Measurements from ENCODE around the gene ASTL.
"Not testable (repeated sequence)": the region's sequence is repeated elsewhere in the genome, so short reads cannot be mapped to it uniquely, and the experiment has no call there.

The ASTL gene

GRCh38 chr2:96138179-96139145 lies at the start of gene ASTL:
ASTL (minus strand) TSS chr2:96138502; CDS start chr2:96138436, 66 bp downstream.
- no peak for FAIRE-seq

DNA sequence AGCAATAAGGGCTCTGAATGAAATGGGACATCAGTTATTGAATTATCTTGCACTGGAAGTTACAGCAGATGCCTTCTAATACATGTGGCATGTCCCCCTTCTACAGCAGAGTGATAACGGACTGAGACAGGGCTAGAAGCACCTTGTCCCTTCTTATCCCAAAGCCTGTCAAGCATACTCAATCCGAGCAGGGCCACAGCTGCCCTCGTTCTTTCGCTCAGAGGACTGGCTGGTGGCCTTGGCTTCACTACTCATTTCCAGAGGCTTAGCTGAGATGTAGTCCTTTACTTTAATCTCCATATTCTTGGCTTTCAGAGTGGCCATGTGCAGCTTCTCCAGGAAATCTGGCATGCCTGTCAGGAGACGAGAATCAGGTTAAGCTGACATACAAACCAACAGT lies 48.3 kb upstream of the ASTL start:
- FAIRE-seq: no peak

GRCh38 chr2:96185516-96185915 lies 47.2 kb upstream of the ASTL start:
- no peak for FAIRE-seq

GRCh38 chr2:96184989-96185388 lies 46.7 kb upstream of the ASTL start:
- FAIRE-seq: no peak

- FAIRE-seq: no peak
These were observed 45.9 kb upstream of the ASTL start for GRCh38 chr2:96184188-96184587.

- FAIRE-seq: no peak
These were observed 43.2 kb upstream of the ASTL start for GRCh38 chr2:96181529-96181928.

DNA sequence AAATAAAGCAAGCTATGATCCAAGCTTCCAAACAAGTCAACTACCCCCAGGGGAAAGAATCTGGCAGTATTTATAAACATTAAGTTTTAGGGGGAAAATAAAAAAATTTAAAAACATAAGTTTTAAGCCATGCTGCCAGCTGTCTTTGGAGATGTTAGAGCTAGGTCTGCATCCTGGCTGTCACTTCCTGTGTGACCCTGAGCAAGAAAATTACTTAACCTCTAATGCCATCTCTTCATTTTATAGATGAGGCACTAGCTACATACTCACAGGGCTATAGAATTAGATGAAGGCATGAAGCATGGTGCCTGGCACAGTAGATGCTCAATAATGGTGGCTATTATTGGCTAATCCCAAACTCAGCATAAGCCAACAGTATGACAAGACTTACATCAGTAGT lies 42.2 kb upstream of the ASTL start:
- FAIRE-seq: no peak

DNA sequence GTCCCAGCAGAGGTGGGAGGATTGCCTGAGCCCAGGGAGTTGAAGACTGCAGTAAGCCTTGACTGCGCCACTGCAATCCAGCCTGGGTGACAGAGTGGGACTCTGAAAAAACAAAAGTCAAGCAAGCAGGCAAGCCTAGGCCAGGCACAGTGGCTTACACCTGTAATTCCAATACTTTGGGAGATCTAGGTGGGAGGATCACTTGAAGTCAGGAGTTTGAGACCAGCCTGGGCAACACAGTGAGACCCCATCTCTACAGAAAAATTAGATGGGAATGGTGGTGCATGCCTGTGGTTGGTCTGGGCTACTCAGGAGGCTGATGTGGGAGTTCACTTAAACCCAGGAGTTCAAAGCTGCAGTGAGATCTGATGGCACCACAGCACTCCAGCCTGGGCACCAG lies 41.7 kb upstream of the ASTL start:
- no peak for FAIRE-seq

GRCh38 chr2:96176661-96177060 lies 38.4 kb upstream of the ASTL start:
- FAIRE-seq: no peak

- FAIRE-seq: no peak
These were observed 37.6 kb upstream of the ASTL start for GRCh38 chr2:96175951-96176350.

GRCh38 chr2:96174251-96175144 lies 36.2 kb upstream of the ASTL start:
- FAIRE-seq: no peak

GRCh38 chr2:96171831-96172230 lies 33.5 kb upstream of the ASTL start:
- FAIRE-seq: no peak

DNA sequence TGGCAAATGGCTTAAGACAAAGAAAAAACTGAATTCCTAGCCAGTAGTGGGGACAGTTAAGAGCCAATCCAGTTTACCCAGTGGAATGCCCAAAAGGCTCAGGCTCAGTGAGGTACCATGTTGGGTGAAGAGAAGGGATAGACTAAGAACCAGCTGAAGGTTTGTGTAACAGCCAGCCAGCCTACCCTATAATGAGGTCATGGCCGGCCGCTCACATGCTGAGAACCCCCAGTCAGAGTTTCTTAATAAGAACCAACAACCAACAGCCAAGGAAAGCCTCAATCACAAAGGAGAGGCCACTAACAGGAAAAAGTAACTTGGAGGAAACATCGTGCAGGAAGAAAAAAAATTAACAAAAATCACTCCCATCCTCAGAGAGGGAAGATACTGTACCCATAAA lies 32.3 kb upstream of the ASTL start:
- no peak for FAIRE-seq

DNA sequence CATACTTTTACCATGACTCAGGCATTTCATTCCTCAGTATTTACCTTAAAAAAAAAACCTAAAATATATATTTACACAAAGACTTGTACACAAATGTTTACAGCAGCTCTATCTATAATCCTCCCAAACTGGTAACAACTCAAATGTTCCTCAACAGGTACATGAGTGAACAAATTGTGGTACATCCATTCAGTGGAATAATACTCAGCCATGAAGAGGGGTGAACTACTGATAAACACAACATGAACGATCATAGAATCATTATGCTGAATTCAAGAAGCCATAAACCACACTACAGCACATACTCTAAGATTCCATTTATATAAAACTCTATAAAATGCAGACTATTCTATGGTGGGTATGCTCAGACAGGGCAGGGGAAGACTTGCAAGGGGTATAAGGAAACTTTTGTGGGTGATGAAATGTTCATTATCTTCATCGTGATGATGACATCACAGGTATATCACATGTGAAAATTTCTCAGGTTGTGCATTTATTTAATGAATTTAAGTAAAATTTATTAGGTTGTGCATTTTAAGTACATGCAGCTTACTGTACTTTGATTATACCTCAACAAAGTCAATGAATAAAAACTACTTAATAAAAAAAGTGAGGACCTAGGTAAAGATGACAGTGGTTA lies 31.7 kb upstream of the ASTL start:
- FAIRE-seq: no peak

DNA sequence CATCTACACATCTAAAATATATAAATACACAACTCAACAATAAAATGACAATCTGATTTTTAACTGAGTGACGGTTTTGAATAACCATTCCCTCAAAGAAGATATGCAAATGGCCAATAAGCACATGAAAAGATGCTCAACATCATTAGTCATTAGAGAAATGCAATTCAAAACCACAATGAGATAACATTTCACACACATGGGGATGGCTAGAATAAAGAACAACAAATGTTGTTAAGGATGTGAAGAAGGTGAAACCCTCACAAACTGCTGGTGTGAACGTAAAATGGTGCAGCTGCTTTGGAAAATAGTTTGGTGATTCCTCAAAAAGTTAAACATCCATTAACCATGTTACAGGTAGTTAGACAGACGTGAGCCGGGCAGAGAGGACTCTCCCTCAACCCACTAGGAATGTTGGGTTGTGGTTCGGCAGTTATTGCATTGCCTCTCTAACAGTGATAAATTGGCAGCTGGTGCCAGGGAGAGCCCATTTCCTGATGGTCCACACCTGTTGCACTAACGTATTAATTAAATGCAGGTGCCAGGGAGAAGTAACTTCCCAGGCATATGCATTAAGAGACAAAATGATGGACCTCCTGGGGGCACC lies 29.2 kb upstream of the ASTL start:
- no peak for FAIRE-seq

GRCh38 chr2:96164459-96165184 lies 26.3 kb upstream of the ASTL start:
- FAIRE-seq: no peak

- FAIRE-seq: no peak
These were observed 25.6 kb upstream of the ASTL start for GRCh38 chr2:96163768-96164429.

GRCh38 chr2:96163415-96163767 lies 25.1 kb upstream of the ASTL start:
- FAIRE-seq: no peak

DNA sequence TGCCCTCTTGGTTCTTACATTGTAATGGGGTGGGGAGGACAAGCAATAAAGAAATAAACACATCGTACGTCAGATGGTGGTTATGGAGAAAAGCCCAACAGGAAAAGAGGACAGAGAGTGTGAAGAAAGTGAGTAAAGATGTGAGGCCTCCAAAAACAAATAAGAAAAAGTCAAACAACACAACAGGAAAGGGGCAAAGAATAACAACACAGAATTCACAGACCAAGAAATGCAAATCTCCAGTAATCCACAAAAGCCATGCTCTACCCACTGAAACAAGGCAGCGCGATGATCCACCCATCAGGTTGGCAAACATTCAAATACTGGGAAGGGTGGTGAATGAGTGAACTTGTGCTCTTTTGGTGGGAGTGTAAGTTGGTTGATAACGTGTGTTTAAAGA lies 23.6 kb upstream of the ASTL start:
- FAIRE-seq: no peak

- FAIRE-seq: not testable (repeated sequence)
These were observed 22.1 kb upstream of the ASTL start for GRCh38 chr2:96160366-96160765.

DNA sequence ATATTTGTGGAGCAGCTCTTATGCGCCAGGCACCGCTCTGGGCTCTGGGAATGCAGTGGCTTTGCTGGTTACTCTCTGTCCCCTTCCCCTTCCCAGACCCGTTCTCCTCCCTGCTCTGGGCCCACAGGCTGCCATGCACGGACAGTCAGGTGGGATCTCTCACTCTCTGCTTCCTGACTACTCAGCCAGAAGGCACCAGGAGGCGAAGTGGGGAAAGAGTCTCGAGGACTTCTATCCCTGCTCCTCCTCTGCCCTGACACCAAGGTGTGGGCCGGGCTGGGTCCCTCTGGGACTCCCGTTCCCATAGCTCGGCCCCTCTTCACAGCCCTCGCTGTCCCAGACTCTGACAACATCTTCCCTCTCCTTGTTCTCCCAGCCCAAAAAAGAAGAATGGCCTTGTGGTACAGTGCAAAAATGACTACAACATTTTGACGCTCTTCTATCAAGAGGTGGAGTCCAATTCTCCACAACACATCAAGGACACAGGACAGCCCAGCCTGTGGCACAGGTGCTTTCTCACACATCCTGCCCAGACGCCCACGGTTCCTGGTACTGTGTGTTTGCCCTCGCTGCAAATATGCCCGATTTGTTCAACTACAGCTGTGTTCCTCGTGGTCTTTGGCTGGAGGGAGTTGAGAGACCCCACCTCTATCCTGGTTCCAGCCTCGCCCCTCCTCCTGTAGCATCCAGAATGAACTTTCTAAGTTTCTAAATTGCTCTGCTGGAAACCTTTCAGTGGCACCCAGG lies 21.0 kb upstream of the ASTL start:
- FAIRE-seq: no peak

Measured in islet of Langerhans (tissue), 1 donor.